GM19238 (cell line): ENCODE measurements around the gene CHN2.

Source experiments
- DNase-seq: peaks from one replicate; pipeline ENCODE4 v3.0.0; 2011; ENCODE audit warnings: low spot score; ENCODE audit not compliant: insufficient read length

The CHN2 gene

GRCh38 chr7:29359482-29360093 is 165.0 kb downstream of the CHN2 start:
- no peak for DNase-seq

GRCh38 chr7:29360633-29361625 is 166.4 kb downstream of the CHN2 start:
- DNase-seq: no peak

GRCh38 chr7:29362380-29362779 is 167.8 kb downstream of the CHN2 start:
- no peak for DNase-seq

- no peak for DNase-seq
Observed at GRCh38 chr7:29363636-29364425, 169.3 kb downstream of the CHN2 start.

- DNase-seq: no peak
Observed at GRCh38 chr7:29364661-29365060, 170.1 kb downstream of the CHN2 start.

- no peak for DNase-seq
Observed at GRCh38 chr7:29365423-29365822, 170.8 kb downstream of the CHN2 start.

GRCh38 chr7:29367784-29368183 is 173.2 kb downstream of the CHN2 start:
- no peak for DNase-seq

GRCh38 chr7:29369909-29370488 is 175.4 kb downstream of the CHN2 start:
- DNase-seq: no peak

GRCh38 chr7:29370531-29371314 is 176.1 kb downstream of the CHN2 start:
- DNase-seq: no peak

- no peak for DNase-seq
Observed at GRCh38 chr7:29371472-29371871, 176.9 kb downstream of the CHN2 start.

GRCh38 chr7:29372351-29373090 is 177.9 kb downstream of the CHN2 start:
- no peak for DNase-seq

GRCh38 chr7:29375641-29376562 is 181.3 kb downstream of the CHN2 start:
- no peak for DNase-seq

- DNase-seq: no peak
Observed at GRCh38 chr7:29377718-29378117, 183.1 kb downstream of the CHN2 start.

- DNase-seq: no peak
Observed at GRCh38 chr7:29379551-29379950, 185.0 kb downstream of the CHN2 start.

- DNase-seq: no peak
Observed at GRCh38 chr7:29381206-29382094, 186.9 kb downstream of the CHN2 start.

- no peak for DNase-seq
Observed at GRCh38 chr7:29384277-29384676, 189.7 kb downstream of the CHN2 start.

- DNase-seq: no peak
Observed at GRCh38 chr7:29385214-29385814, 190.7 kb downstream of the CHN2 start.
